ENCODE measurements around the gene STK24.
A peak's percentile ranks its signal among the peaks of the same experiment; 100 is the strongest.
"Not testable (repeated sequence)": the region's sequence is repeated elsewhere in the genome, so short reads cannot be mapped to it uniquely, and the experiment has no call there.

Gene STK24

GRCh38 chr13:98415326-98416070 lies 161.4 kb downstream of the STK24 start:
- Histone ChIP-seq H3K36me3 (peaks cover 84% of the 10 kb centered on the region), H3K27ac (no peak overlapping the region), H3K27me3 (ENCODE audit: insufficient read depth, low read depth, severe bottlenecking) (no peaks in the 10 kb centered on the region), H3K9me3 (ENCODE audit: severe bottlenecking) (no peaks in the 10 kb centered on the region), H3K4me3 (ENCODE audit: low read depth, low read length) (no peak overlapping the region)
- TF ChIP-seq CTCF (IDR thresholded peaks at IDR 0.05; ENCODE audit: low read depth, low read length): no peak
- no peak for DNase-seq

GRCh38 chr13:98413796-98414195 lies 163.1 kb downstream of the STK24 start:
- no peak for DNase-seq
- H3K4me3 ChIP-seq (ENCODE audit: low read depth, low read length): no peak overlapping the region
- 0 out of 2 replicates have a peak, but pooled peaks have one; percentile 11 for TF ChIP-seq CTCF (IDR thresholded peaks at IDR 0.05; ENCODE audit: low read depth, low read length)
- H3K27me3 ChIP-seq (ENCODE audit: insufficient read depth, low read depth, severe bottlenecking): no peaks in the 10 kb centered on the region
- H3K9me3 ChIP-seq (ENCODE audit: severe bottlenecking): no peaks in the 10 kb centered on the region
- H3K36me3 ChIP-seq: peaks cover 86% of the 10 kb centered on the region
- H3K27ac ChIP-seq: no peak overlapping the region

- DNase-seq; H3K4me3 ChIP-seq (ENCODE audit: low read depth, low read length); H3K9me3 ChIP-seq (ENCODE audit: severe bottlenecking); H3K27ac ChIP-seq; H3K27me3 ChIP-seq (ENCODE audit: insufficient read depth, low read depth, severe bottlenecking): not testable (repeated sequence)
- H3K36me3 ChIP-seq: peaks cover 81% of the 10 kb centered on the region
Observed at GRCh38 chr13:98413278-98413677, 163.6 kb downstream of the STK24 start.

- DNase-seq: no peak
- Histone ChIP-seq H3K4me3 (ENCODE audit: low read depth, low read length) (no peak overlapping the region), H3K9me3 (ENCODE audit: severe bottlenecking) (no peaks in the 10 kb centered on the region), H3K27me3 (ENCODE audit: insufficient read depth, low read depth, severe bottlenecking) (no peaks in the 10 kb centered on the region), H3K27ac (no peak overlapping the region), H3K36me3 (peaks cover 70% of the 10 kb centered on the region)
- TF ChIP-seq CTCF (IDR thresholded peaks at IDR 0.05; ENCODE audit: low read depth, low read length): no peak
Observed at GRCh38 chr13:98411617-98412265, 165.2 kb downstream of the STK24 start.

- no peak for TF ChIP-seq CTCF (IDR thresholded peaks at IDR 0.05; ENCODE audit: low read depth, low read length)
- H3K9me3 ChIP-seq (ENCODE audit: severe bottlenecking): no peaks in the 10 kb centered on the region
- H3K36me3 ChIP-seq: peaks cover 62% of the 10 kb centered on the region
- no peak overlapping the region for H3K4me3 ChIP-seq (ENCODE audit: low read depth, low read length)
- no peaks in the 10 kb centered on the region for H3K27me3 ChIP-seq (ENCODE audit: insufficient read depth, low read depth, severe bottlenecking)
- DNase-seq: no peak
- no peak overlapping the region for H3K27ac ChIP-seq
Observed at GRCh38 chr13:98411013-98411412, 165.9 kb downstream of the STK24 start.

GRCh38 chr13:98410612-98411011 lies 166.3 kb downstream of the STK24 start:
- no peaks in the 10 kb centered on the region for H3K27me3 ChIP-seq (ENCODE audit: insufficient read depth, low read depth, severe bottlenecking)

More at GRCh38 chr13:98410612-98411011, 166.3 kb downstream of the STK24 start:
- no peak for DNase-seq
- no peaks in the 10 kb centered on the region for H3K9me3 ChIP-seq (ENCODE audit: severe bottlenecking)
- H3K36me3 ChIP-seq: peaks cover 58% of the 10 kb centered on the region
- no peak overlapping the region for H3K27ac ChIP-seq
- no peak overlapping the region for H3K4me3 ChIP-seq (ENCODE audit: low read depth, low read length)
- no peak for TF ChIP-seq CTCF (IDR thresholded peaks at IDR 0.05; ENCODE audit: low read depth, low read length)
